ENCODE measurements around the gene BRD1. TPM values are rescaled to one million over a fixed set of nuclear protein-coding genes. Genes with fewer than 3 reads are reported as not detected.

The BRD1 gene
- total and polyA plus RNA-seq, 2 experiments from 2014 or later: 25.0 to 25.9 TPM

DNA sequence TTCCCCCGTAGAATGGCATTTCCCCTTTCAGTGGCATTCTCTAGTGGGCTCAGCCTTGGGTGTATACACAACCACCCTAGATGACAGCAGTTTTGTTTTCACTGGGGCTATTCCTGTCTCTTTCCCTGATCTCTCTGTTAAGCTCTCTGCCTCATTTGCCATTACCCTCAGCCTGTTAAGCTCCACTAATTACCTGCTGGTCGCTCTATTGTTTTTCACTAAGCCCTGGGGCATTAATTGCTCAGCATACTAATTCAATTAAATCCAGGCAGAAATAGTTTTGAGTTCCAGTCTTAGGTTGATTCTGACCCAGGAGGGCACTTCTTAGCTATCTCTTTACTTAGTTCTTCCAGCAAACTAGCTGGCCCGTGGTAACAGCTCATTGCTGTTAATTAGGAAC lies 80.0 kb downstream of the BRD1 start:
- Histone ChIP-seq H3K4me3 (no peak overlapping the region), H4K20me1 (ENCODE audit: insufficient read depth, poor library complexity, severe bottlenecking) (no peaks in the 10 kb centered on the region), H3K4me2 (no peak overlapping the region), H3K27me3 (peaks cover 8% of the 10 kb centered on the region), H3K79me2 (no peaks in the 10 kb centered on the region), H3K9me3 (ENCODE audit: low read depth) (no peaks in the 10 kb centered on the region), H2AFZ (no peak overlapping the region), H3K27ac (no peak overlapping the region), H3K4me1 (ENCODE audit: insufficient read depth) (no peaks in the 10 kb centered on the region), H3K36me3 (replicated peaks; ENCODE audit: insufficient read depth, low read depth) (no peaks in the 10 kb centered on the region), H3K9me2 (replicated peaks; ENCODE audit: insufficient read depth) (no peaks in the 10 kb centered on the region)
- 43% methylated on average over 3 of the region's 3 CpGs for WGBS (ENCODE audit: low lambda C conversion rate, missing lambda C conversion rate)
- TF ChIP-seq EZH2 (IDR thresholded peaks at IDR 0.05; ENCODE audit: borderline replicate concordance): no peak
- TF ChIP-seq, protein P1, sequence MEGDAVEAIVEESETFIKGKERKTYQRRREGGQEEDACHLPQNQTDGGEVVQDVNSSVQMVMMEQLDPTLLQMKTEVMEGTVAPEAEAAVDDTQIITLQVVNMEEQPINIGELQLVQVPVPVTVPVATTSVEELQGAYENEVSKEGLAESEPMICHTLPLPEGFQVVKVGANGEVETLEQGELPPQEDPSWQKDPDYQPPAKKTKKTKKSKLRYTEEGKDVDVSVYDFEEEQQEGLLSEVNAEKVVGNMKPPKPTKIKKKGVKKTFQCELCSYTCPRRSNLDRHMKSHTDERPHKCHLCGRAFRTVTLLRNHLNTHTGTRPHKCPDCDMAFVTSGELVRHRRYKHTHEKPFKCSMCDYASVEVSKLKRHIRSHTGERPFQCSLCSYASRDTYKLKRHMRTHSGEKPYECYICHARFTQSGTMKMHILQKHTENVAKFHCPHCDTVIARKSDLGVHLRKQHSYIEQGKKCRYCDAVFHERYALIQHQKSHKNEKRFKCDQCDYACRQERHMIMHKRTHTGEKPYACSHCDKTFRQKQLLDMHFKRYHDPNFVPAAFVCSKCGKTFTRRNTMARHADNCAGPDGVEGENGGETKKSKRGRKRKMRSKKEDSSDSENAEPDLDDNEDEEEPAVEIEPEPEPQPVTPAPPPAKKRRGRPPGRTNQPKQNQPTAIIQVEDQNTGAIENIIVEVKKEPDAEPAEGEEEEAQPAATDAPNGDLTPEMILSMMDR (IDR thresholded peaks at IDR 0.05; ENCODE audit: poor library complexity): no peak
- TF ChIP-seq EZH2phosphoT487 (IDR thresholded peaks at IDR 0.05; ENCODE audit: low read depth, severe bottlenecking, unreplicated experiment): no peak
- no peak for DNase-seq (ENCODE audit: low spot score)

DNA sequence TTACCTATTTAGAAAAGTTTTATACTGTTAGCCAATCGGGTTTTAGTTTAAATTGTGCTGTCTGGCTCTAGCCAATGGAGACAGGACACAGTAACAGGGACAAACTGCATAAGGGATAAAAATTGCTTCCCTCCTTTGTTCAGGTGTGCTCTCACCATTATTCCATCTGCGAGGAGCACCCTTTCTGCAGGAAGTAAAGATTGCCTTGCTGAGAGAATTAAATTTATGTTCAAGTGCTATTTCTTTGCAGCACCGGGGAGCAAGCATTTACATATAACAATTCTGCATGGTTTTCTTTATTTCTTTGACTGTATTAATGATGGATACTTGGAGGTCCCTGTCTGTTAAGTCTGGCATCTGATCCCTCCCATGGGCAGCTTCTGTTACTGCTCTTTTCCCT lies 80.5 kb downstream of the BRD1 start:
- Histone ChIP-seq H3K9me3 (ENCODE audit: low read depth) (no peaks in the 10 kb centered on the region), H3K79me2 (no peaks in the 10 kb centered on the region), H3K4me1 (ENCODE audit: insufficient read depth) (no peaks in the 10 kb centered on the region), H3K4me2 (no peak overlapping the region), H3K4me3 (no peak overlapping the region), H3K27ac (no peak overlapping the region), H3K27me3 (peaks cover 8% of the 10 kb centered on the region), H4K20me1 (ENCODE audit: insufficient read depth, poor library complexity, severe bottlenecking) (no peaks in the 10 kb centered on the region), H3K36me3 (replicated peaks; ENCODE audit: insufficient read depth, low read depth) (no peaks in the 10 kb centered on the region), H2AFZ (no peak overlapping the region), H3K9me2 (replicated peaks; ENCODE audit: insufficient read depth) (no peaks in the 10 kb centered on the region)
- no peak for DNase-seq (ENCODE audit: low spot score)
- TF ChIP-seq EZH2 (IDR thresholded peaks at IDR 0.05; ENCODE audit: borderline replicate concordance) (no peak), EZH2phosphoT487 (IDR thresholded peaks at IDR 0.05; ENCODE audit: low read depth, severe bottlenecking, unreplicated experiment) (no peak)
- TF ChIP-seq, protein P1 (IDR thresholded peaks at IDR 0.05; ENCODE audit: poor library complexity): no peak
- WGBS (ENCODE audit: low lambda C conversion rate, missing lambda C conversion rate): 83% methylated on average over 3 of the region's 3 CpGs

DNA sequence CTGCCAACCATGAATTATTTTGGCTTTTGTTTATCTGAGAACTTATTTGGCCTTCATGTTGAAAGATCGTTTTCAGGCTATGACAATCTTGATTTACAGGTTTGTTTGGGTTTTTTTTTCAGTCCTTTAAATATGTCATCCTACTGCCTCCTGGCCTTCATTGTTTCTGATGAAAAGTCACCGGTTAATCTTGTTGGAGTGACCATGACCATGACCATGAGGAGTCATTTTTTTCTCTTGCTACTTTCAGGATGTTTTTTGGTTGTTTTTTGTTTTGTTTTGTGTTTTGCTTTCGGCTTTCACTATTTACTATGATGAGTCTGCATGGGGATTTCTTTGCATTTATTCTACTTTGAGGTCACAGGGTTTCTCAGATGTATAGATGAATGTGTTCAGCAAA lies 81.6 kb downstream of the BRD1 start:
- no peak overlapping the region for H3K27ac ChIP-seq
- no peaks in the 10 kb centered on the region for H3K4me1 ChIP-seq (ENCODE audit: insufficient read depth)
- no peaks in the 10 kb centered on the region for H4K20me1 ChIP-seq (ENCODE audit: insufficient read depth, poor library complexity, severe bottlenecking)
- no peak overlapping the region for H3K4me2 ChIP-seq
- DNase-seq (ENCODE audit: low spot score): no peak
- peaks cover 8% of the 10 kb centered on the region for H3K27me3 ChIP-seq
- H3K4me3 ChIP-seq: no peak overlapping the region
- no peaks in the 10 kb centered on the region for H3K9me3 ChIP-seq (ENCODE audit: low read depth)
- no peak overlapping the region for H2AFZ ChIP-seq
- no peaks in the 10 kb centered on the region for H3K9me2 ChIP-seq (replicated peaks; ENCODE audit: insufficient read depth)
- no peaks in the 10 kb centered on the region for H3K36me3 ChIP-seq (replicated peaks; ENCODE audit: insufficient read depth, low read depth)
- H3K79me2 ChIP-seq: no peaks in the 10 kb centered on the region
- 84% methylated on average over 3 of the region's 3 CpGs for WGBS (ENCODE audit: low lambda C conversion rate, missing lambda C conversion rate)
- TF ChIP-seq EZH2phosphoT487 (IDR thresholded peaks at IDR 0.05; ENCODE audit: low read depth, severe bottlenecking, unreplicated experiment) (no peak), EZH2 (IDR thresholded peaks at IDR 0.05; ENCODE audit: borderline replicate concordance) (no peak)
- TF ChIP-seq, protein P1 (IDR thresholded peaks at IDR 0.05; ENCODE audit: poor library complexity): no peak

DNA sequence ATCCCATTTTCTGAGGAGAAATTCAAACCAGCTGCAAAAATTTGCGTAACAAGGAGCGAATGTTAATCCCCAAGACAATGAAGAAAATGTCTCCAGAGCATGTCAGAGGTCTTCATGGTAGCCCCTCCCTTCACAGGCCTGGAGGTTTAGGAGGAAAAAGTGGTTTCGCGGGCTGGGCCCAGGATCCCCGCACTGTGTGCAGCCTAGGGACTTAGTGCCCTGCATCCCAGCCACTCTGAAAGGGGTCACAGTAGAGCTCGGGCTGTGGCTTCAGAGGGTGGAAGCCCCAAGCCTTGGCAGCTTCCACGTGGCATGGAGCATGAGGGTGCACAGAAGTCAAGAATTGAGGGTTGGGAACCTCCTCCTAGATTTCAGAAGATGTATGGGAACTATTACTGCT lies 87.4 kb downstream of the BRD1 start:
- TF ChIP-seq EZH2 (IDR thresholded peaks at IDR 0.05; ENCODE audit: borderline replicate concordance): no peak
- TF ChIP-seq, protein P1 (IDR thresholded peaks at IDR 0.05; ENCODE audit: poor library complexity): no peak
- TF ChIP-seq EZH2phosphoT487 (IDR thresholded peaks at IDR 0.05; ENCODE audit: low read depth, severe bottlenecking, unreplicated experiment): no peak
- H3K27me3 ChIP-seq: no peaks in the 10 kb centered on the region
- no peak overlapping the region for H2AFZ ChIP-seq
- no peak overlapping the region for H3K27ac ChIP-seq
- no peaks in the 10 kb centered on the region for H3K9me3 ChIP-seq (ENCODE audit: low read depth)
- DNase-seq (ENCODE audit: low spot score): no peak
- H3K9me2 ChIP-seq (replicated peaks; ENCODE audit: insufficient read depth): no peaks in the 10 kb centered on the region
- no peak overlapping the region for H3K4me3 ChIP-seq
- H3K4me2 ChIP-seq: no peak overlapping the region
- 79% methylated on average over 7 of the region's 7 CpGs for WGBS (ENCODE audit: low lambda C conversion rate, missing lambda C conversion rate)
- no peaks in the 10 kb centered on the region for H3K4me1 ChIP-seq (ENCODE audit: insufficient read depth)
- no peaks in the 10 kb centered on the region for H4K20me1 ChIP-seq (ENCODE audit: insufficient read depth, poor library complexity, severe bottlenecking)
- H3K79me2 ChIP-seq: no peaks in the 10 kb centered on the region
- H3K36me3 ChIP-seq (replicated peaks; ENCODE audit: insufficient read depth, low read depth): no peaks in the 10 kb centered on the region
